ENCODE data around the gene TNIK. TPM values are rescaled to one million over a fixed set of nuclear protein-coding genes. Genes with fewer than 3 reads are reported as not detected.

The TNIK gene
- total and polyA plus RNA-seq, 10 of the 15 experiments (the other 5 are each of a cell fraction or from before 2014, with no cell fraction given), result 13.9 to 74.3 (median 48.2) TPM

GRCh38 chr3:171189394-171190080 lies 270.7 kb downstream of the TNIK start (continued):
- TF ChIP-seq, protein P1, sequence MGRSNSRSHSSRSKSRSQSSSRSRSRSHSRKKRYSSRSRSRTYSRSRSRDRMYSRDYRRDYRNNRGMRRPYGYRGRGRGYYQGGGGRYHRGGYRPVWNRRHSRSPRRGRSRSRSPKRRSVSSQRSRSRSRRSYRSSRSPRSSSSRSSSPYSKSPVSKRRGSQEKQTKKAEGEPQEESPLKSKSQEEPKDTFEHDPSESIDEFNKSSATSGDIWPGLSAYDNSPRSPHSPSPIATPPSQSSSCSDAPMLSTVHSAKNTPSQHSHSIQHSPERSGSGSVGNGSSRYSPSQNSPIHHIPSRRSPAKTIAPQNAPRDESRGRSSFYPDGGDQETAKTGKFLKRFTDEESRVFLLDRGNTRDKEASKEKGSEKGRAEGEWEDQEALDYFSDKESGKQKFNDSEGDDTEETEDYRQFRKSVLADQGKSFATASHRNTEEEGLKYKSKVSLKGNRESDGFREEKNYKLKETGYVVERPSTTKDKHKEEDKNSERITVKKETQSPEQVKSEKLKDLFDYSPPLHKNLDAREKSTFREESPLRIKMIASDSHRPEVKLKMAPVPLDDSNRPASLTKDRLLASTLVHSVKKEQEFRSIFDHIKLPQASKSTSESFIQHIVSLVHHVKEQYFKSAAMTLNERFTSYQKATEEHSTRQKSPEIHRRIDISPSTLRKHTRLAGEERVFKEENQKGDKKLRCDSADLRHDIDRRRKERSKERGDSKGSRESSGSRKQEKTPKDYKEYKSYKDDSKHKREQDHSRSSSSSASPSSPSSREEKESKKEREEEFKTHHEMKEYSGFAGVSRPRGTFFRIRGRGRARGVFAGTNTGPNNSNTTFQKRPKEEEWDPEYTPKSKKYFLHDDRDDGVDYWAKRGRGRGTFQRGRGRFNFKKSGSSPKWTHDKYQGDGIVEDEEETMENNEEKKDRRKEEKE (IDR thresholded peaks at IDR 0.05), result no peak
- no peak for TF ChIP-seq LARP7 (IDR thresholded peaks at IDR 0.05)
- TF ChIP-seq SMAD5 (IDR thresholded peaks at IDR 0.05; ENCODE audit: low read depth), result no peak
- peak; percentile 66; the same call in 1 of the 2 replicates for TF ChIP-seq FOXM1 (IDR thresholded peaks at IDR 0.05; ENCODE audit: low read depth, low read length)
- peak; percentile 44; the same call in 1 of the 2 replicates for TF ChIP-seq ZBED1 (IDR thresholded peaks at IDR 0.05; ENCODE audit: borderline replicate concordance)
- TF ChIP-seq IRF5 (IDR thresholded peaks at IDR 0.05; ENCODE audit: borderline replicate concordance), result no peak
- TF ChIP-seq MTA3 (IDR thresholded peaks at IDR 0.05; ENCODE audit: borderline replicate concordance, low read length), result no peak
- no peak for TF ChIP-seq EED (IDR thresholded peaks at IDR 0.05; ENCODE audit: low read depth)
- peak; percentile 70 for TF ChIP-seq RUNX3 (IDR thresholded peaks at IDR 0.05; ENCODE audit: low read length)
- TF ChIP-seq, protein P2, sequence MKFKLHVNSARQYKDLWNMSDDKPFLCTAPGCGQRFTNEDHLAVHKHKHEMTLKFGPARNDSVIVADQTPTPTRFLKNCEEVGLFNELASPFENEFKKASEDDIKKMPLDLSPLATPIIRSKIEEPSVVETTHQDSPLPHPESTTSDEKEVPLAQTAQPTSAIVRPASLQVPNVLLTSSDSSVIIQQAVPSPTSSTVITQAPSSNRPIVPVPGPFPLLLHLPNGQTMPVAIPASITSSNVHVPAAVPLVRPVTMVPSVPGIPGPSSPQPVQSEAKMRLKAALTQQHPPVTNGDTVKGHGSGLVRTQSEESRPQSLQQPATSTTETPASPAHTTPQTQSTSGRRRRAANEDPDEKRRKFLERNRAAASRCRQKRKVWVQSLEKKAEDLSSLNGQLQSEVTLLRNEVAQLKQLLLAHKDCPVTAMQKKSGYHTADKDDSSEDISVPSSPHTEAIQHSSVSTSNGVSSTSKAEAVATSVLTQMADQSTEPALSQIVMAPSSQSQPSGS (IDR thresholded peaks at IDR 0.05; ENCODE audit: low read length), result peak; percentile 75
- no peak for TF ChIP-seq BRCA1 (IDR thresholded peaks at IDR 0.05; ENCODE audit: low read depth, low read length)
- no peak for TF ChIP-seq JUND (IDR thresholded peaks at IDR 0.05; ENCODE audit: low read depth, low read length)
- TF ChIP-seq, protein P3, sequence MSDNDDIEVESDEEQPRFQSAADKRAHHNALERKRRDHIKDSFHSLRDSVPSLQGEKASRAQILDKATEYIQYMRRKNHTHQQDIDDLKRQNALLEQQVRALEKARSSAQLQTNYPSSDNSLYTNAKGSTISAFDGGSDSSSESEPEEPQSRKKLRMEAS (IDR thresholded peaks at IDR 0.05; ENCODE audit: low read depth, low read length), result no peak
- TF ChIP-seq CBFB (IDR thresholded peaks at IDR 0.05; ENCODE audit: low read depth), result no peak
- no peak for TF ChIP-seq SP1 (IDR thresholded peaks at IDR 0.05; ENCODE audit: low read depth, low read length)
- TF ChIP-seq RAD21 (IDR thresholded peaks at IDR 0.05; ENCODE audit: insufficient read depth, low read depth, low read length), result 0 out of 2 replicates have a peak, but pooled peaks have one; percentile 3
- no peak for TF ChIP-seq EZH2 (IDR thresholded peaks at IDR 0.05; ENCODE audit: borderline replicate concordance, control insufficient read depth, low read depth, low read length)
- no peak for TF ChIP-seq NFYB (IDR thresholded peaks at IDR 0.05; ENCODE audit: insufficient read depth, low read depth, low read length)
- TF ChIP-seq TCF12 (IDR thresholded peaks at IDR 0.05; ENCODE audit: low read depth, low read length), result no peak
- no peak for TF ChIP-seq MXI1 (IDR thresholded peaks at IDR 0.05; ENCODE audit: low read depth, low read length)
- no peak for TF ChIP-seq SIN3A (IDR thresholded peaks at IDR 0.05; ENCODE audit: low read depth, low read length)
- no peak for TF ChIP-seq TCF7 (IDR thresholded peaks at IDR 0.05; ENCODE audit: borderline replicate concordance)
- no peak for TF ChIP-seq SREBF2 (IDR thresholded peaks at IDR 0.05; ENCODE audit: low read length)
- TF ChIP-seq, protein P4, sequence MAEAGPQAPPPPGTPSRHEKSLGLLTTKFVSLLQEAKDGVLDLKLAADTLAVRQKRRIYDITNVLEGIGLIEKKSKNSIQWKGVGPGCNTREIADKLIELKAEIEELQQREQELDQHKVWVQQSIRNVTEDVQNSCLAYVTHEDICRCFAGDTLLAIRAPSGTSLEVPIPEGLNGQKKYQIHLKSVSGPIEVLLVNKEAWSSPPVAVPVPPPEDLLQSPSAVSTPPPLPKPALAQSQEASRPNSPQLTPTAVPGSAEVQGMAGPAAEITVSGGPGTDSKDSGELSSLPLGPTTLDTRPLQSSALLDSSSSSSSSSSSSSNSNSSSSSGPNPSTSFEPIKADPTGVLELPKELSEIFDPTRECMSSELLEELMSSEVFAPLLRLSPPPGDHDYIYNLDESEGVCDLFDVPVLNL (IDR thresholded peaks at IDR 0.05; ENCODE audit: low read depth, low read length), result no peak
- TF ChIP-seq RCOR1 (conservative IDR thresholded peaks at IDR 0.05; ENCODE audit: low read depth, low read length), result no peak
- TF ChIP-seq NRF1 (conservative IDR thresholded peaks at IDR 0.05; ENCODE audit: low read depth, low read length), result no peak
- no peak for TF ChIP-seq KDM1A (IDR thresholded peaks at IDR 0.05; ENCODE audit: borderline replicate concordance)

Measured in GM12878 (cell line).